Mesendoderm (in vitro differentiated cells): Measurements from ENCODE around the gene NOXA1.
"Not testable (repeated sequence)": the region's sequence is repeated elsewhere in the genome, so short reads cannot be mapped to it uniquely, and the experiment has no call there.

ENCODE experiments used
- DNase-seq: peaks from one replicate; pipeline ENCODE4 v3.0.0; 2013
- H2AK5ac ChIP-seq: 2 replicates; pipeline ENCODE4 v1.6.1; 2013; ENCODE audit warnings: low read length, inconsistent platforms
- H2BK120ac ChIP-seq: 2 replicates; pipeline ENCODE4 v1.6.1; 2013; ENCODE audit warnings: low read depth, mild to moderate bottlenecking, low read length, moderate library complexity, mixed read lengths
- H2BK15ac ChIP-seq: replicated peaks from 2 replicates; pipeline ENCODE4 v1.6.1; 2013; ENCODE audit warnings: low read depth, mild to moderate bottlenecking, moderate library complexity
- H2BK5ac ChIP-seq: 2 replicates; pipeline ENCODE4 v1.6.1; 2013; ENCODE audit warnings: low read length, inconsistent platforms
- H3K18ac ChIP-seq: 2 replicates; pipeline ENCODE4 v1.6.1; 2013; ENCODE audit warnings: mild to moderate bottlenecking, low read length, mixed read lengths
- H3K23ac ChIP-seq: one replicate; pipeline ENCODE4 v1.6.1; 2013; ENCODE audit warnings: low read length
- H3K27ac ChIP-seq: 2 replicates; pipeline ENCODE4 v1.5.1; 2013; ENCODE audit warnings: low read depth, mild to moderate bottlenecking, inconsistent platforms, low read length, moderate library complexity
- H3K27me3 ChIP-seq: 2 replicates; pipeline ENCODE4 v1.6.1; 2013; ENCODE audit warnings: low read length, control low read depth, mild to moderate bottlenecking, inconsistent platforms; ENCODE audit not compliant: insufficient read depth, poor library complexity
- H3K36me3 ChIP-seq: 2 replicates; pipeline ENCODE4 v1.6.1; 2013; ENCODE audit warnings: low read length, inconsistent platforms; ENCODE audit not compliant: control insufficient read depth, insufficient read depth
- H3K4ac ChIP-seq: one replicate; pipeline ENCODE4 v1.6.1; 2013; ENCODE audit warnings: low read depth, mild to moderate bottlenecking, low read length, moderate library complexity
- H3K4me1 ChIP-seq: 2 replicates; pipeline ENCODE4 v1.6.1; 2013; ENCODE audit warnings: low read depth, low read length, inconsistent platforms; ENCODE audit not compliant: control insufficient read depth
- H3K4me2 ChIP-seq: 2 replicates; pipeline ENCODE4 v1.6.1; 2013; ENCODE audit warnings: low read length
- H3K4me3 ChIP-seq: 2 replicates; pipeline ENCODE4 v1.5.1; 2013; ENCODE audit warnings: mild to moderate bottlenecking, low read length
- H3K56ac ChIP-seq: one replicate; pipeline ENCODE4 v1.6.1; 2013; ENCODE audit warnings: low read length
- H3K79me1 ChIP-seq: 2 replicates; pipeline ENCODE4 v1.6.1; 2013; ENCODE audit warnings: low read length, inconsistent platforms
- H3K79me2 ChIP-seq: 2 replicates; pipeline ENCODE4 v1.6.1; 2013; ENCODE audit warnings: mild to moderate bottlenecking, low read length; ENCODE audit not compliant: control insufficient read depth, insufficient read depth
- H3K9ac ChIP-seq: 2 replicates; pipeline ENCODE4 v1.6.1; 2013; ENCODE audit warnings: low read length, inconsistent platforms
- H4K5ac ChIP-seq: one replicate; pipeline ENCODE4 v1.6.1; 2013; ENCODE audit warnings: low read length
- H4K8ac ChIP-seq: one replicate; pipeline ENCODE4 v1.6.1; 2013; ENCODE audit warnings: low read depth, mild to moderate bottlenecking, control low read depth, low read length, moderate library complexity
- WGBS: extraction: QIAGEN DNeasy Blood & Tissue Kit; methylation state at CpG from one replicate; pipeline ENCODE4 v1.1.7; 2013; ENCODE audit warnings: low lambda C conversion rate, missing lambda C conversion rate; ENCODE audit not compliant: insufficient coverage; ENCODE audit errors: extremely low coverage; 5-methylcytosine and 5-hydroxymethylcytosine counted together

The NOXA1 gene

DNA sequence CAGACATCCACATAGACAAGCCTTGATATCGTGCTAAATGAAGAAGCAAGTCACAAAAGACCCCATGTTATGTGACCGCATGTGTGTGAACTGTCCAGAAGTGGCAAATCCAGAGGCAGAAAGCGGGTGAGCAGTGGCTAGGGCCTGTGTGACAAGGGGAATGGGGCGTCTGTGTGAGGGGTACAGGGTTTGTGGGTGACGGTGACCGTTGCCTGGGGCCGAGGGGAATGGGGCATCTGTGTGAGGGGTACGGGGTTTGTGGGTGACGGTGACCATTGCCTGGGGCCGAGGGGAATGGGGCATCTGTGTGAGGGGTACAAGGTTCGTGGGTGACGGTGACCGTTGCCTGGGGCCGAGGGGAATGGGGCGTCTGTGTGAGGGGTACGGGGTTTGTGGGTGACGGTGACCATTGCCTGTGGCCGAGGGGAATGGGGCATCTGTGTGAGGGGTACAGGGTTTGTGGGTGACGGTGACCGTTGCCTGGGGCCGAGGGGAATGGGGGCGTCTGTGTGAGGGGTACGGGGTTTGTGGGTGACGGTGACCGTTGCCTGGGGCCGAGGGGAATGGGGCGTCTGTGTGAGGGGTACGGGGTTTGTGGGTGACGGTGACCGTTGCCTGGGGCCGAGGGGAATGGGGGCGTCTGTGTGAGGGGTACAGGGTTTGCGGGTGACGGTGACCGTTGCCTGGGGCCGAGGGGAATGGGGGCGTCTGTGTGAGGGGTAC, 44.3 kb upstream of the NOXA1 start:
- not testable (repeated sequence) for H3K9ac ChIP-seq, H3K4me3 ChIP-seq, H2BK120ac ChIP-seq, H4K5ac ChIP-seq, H3K4me1 ChIP-seq, H3K23ac ChIP-seq, H3K27ac ChIP-seq, H3K79me2 ChIP-seq, H3K79me1 ChIP-seq, H3K36me3 ChIP-seq, H3K4me2 ChIP-seq, DNase-seq, H2BK15ac ChIP-seq, H2AK5ac ChIP-seq, H3K4ac ChIP-seq, H3K27me3 ChIP-seq, H3K56ac ChIP-seq, H2BK5ac ChIP-seq, H3K18ac ChIP-seq, H4K8ac ChIP-seq
- no CpG with 5 or more reads among the region's 37 CpGs for WGBS

DNA sequence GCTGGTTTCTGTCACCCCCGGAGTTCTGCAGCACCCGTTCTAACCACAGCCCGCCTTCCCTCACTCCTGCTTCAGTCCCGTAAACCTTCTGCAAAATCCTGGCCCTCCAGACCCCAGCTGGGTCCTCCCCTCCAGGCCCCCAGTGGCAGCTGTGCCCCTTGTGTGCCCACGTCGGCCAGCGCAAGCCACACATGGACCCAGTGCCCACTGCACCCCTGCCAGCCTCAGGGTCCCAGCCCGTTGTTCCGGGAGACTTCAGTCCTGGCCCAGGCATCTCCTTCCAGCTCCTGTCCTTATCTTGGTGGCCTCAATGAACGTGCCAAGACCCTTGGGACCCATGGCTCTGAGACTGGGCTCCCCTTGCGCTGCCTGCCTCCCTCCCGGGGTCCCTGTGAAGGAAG, 43.4 kb upstream of the NOXA1 start:
- Histone ChIP-seq H3K36me3 (no peaks in the 10 kb centered on the region), H4K5ac (no peak overlapping the region), H3K56ac (no peak overlapping the region), H3K27ac (no peak overlapping the region), H3K9ac (no peak overlapping the region), H3K79me1 (no peaks in the 10 kb centered on the region), H3K4me3 (no peak overlapping the region), H3K4me1 (no peaks in the 10 kb centered on the region), H3K23ac (no peak overlapping the region), H3K4me2 (no peak overlapping the region), H2BK5ac (no peak overlapping the region), H3K27me3 (no peaks in the 10 kb centered on the region), H2BK15ac (no peak overlapping the region), H2BK120ac (no peak overlapping the region), H2AK5ac (no peak overlapping the region), H3K18ac (no peak overlapping the region), H3K79me2 (no peaks in the 10 kb centered on the region), H4K8ac (no peak overlapping the region), H3K4ac (no peak overlapping the region)
- no CpG with 5 or more reads among the region's 12 CpGs for WGBS
- no peak for DNase-seq

DNA sequence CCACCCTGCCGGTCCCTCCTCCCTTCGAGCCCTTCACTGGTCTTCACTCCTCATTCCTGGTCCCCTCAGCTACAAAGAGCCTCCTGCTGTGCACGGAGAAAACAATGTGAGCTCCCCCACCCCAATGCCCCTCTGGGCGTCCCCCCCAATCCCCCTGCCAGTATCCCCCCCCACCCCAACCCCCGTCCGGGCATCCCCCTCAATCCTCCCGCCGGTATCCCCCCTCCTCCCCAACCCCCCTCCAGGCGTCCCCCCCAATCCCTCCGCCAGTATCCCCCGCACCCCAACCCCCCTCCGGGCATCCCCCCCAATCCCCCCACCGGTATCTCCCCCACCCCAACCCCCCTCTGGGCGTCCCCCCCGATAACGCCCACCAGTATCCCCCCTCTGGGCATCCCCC, 43.0 kb upstream of the NOXA1 start:
- no peaks in the 10 kb centered on the region for H3K79me1 ChIP-seq
- no peak overlapping the region for H4K5ac ChIP-seq
- H3K23ac ChIP-seq: no peak overlapping the region
- no peak overlapping the region for H3K4me2 ChIP-seq
- H3K79me2 ChIP-seq: no peaks in the 10 kb centered on the region
- H3K4ac ChIP-seq: no peak overlapping the region
- H2BK120ac ChIP-seq: no peak overlapping the region
- H3K56ac ChIP-seq: no peak overlapping the region
- H3K27me3 ChIP-seq: no peaks in the 10 kb centered on the region
- no peak overlapping the region for H4K8ac ChIP-seq
- no peak overlapping the region for H2AK5ac ChIP-seq
- no peak overlapping the region for H3K27ac ChIP-seq
- no peaks in the 10 kb centered on the region for H3K4me1 ChIP-seq
- no CpG with 5 or more reads among the region's 16 CpGs for WGBS
- H3K9ac ChIP-seq: no peak overlapping the region
- no peaks in the 10 kb centered on the region for H3K36me3 ChIP-seq
- no peak overlapping the region for H2BK5ac ChIP-seq
- H2BK15ac ChIP-seq: no peak overlapping the region
- no peak overlapping the region for H3K18ac ChIP-seq
- no peak for DNase-seq
- no peak overlapping the region for H3K4me3 ChIP-seq

DNA sequence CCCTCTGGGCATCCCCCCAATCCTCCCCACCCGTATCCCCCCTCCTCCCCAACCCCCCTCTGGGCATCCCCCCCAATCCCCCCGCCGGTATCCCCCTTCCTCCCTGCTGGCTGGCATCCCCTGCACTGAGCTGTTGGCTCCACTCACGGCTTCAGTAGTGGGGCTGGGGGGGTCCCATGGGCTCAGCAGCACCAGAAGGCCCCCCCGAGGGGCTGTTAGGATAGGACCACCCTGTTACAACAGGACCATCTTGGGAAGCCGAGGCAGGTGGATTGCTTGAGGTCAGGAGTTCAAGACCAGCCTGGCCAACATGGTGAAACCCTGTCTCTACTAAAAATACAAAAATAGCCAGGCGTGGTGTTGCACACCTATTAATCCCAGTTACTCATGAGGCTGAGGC, 42.6 kb upstream of the NOXA1 start:
- H4K5ac ChIP-seq: no peak overlapping the region
- H3K79me1 ChIP-seq: no peaks in the 10 kb centered on the region
- no peaks in the 10 kb centered on the region for H3K79me2 ChIP-seq
- H3K23ac ChIP-seq: no peak overlapping the region
- H3K4me2 ChIP-seq: no peak overlapping the region
- no peaks in the 10 kb centered on the region for H3K36me3 ChIP-seq
- no peak overlapping the region for H3K4ac ChIP-seq
- no peak for DNase-seq
- no peak overlapping the region for H4K8ac ChIP-seq
- no peak overlapping the region for H3K4me3 ChIP-seq
- no peaks in the 10 kb centered on the region for H3K27me3 ChIP-seq
- H2AK5ac ChIP-seq: no peak overlapping the region
- H3K9ac ChIP-seq: no peak overlapping the region
- no peak overlapping the region for H3K27ac ChIP-seq
- H2BK120ac ChIP-seq: no peak overlapping the region
- H3K56ac ChIP-seq: no peak overlapping the region
- H2BK15ac ChIP-seq: no peak overlapping the region
- H2BK5ac ChIP-seq: no peak overlapping the region
- H3K18ac ChIP-seq: no peak overlapping the region
- H3K4me1 ChIP-seq: no peaks in the 10 kb centered on the region
- WGBS: no CpG with 5 or more reads among the region's 7 CpGs

DNA sequence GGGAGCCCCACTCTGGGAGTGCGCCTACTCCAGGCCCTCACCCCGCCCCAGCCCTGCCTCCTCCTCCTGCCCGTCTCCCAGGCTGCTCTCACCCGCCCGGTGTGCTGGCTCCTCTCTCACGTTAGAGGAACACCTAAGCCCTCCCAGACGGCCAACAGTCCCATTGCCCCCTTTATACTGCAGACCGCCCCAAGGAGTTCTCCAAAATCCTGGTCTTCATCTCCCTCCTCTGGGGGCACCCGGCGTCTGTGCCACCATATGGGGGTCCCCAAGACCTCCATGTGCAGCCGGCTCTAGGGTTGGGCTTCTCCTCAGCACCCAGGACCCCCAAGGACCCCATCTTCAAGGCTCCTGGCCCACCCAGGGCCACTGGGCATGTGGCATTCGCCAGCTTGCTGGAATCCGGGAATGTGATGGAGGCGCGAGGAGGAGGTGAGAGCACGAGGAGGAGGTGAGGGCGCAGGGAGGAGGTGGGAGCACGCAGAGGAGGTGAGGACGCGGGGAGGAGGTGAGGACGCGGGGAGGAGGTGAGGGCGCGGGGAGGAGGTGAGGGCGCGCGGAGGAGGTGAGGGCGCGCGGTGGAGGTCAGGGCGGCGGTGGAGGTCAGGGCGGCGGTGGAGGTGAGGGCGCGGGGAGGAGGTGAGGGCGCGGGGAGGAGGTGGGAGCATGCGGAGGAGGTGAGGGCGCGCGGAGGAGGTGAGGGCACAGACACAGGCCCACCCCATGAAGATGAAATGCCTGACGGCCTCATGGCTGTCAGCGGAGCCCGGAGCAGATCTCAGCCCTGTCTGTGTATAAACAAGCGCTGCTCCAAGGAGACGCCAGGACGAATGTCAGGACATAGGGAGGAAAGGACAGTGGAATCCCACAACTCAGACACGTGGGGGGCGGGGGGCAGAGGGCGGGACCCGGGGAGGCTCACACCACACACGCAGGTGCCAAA, 41.4 kb upstream of the NOXA1 start:
- Histone ChIP-seq H3K79me1 (no peaks in the 10 kb centered on the region), H3K4me1 (no peaks in the 10 kb centered on the region), H3K4me3 (no peak overlapping the region), H2BK5ac (no peak overlapping the region), H2AK5ac (no peak overlapping the region), H3K23ac (no peak overlapping the region), H3K27ac (no peak overlapping the region), H2BK120ac (no peak overlapping the region), H4K5ac (no peak overlapping the region), H4K8ac (no peak overlapping the region), H3K9ac (no peak overlapping the region), H3K4me2 (no peak overlapping the region), H3K79me2 (no peaks in the 10 kb centered on the region), H3K18ac (no peak overlapping the region), H3K56ac (no peak overlapping the region), H2BK15ac (no peak overlapping the region), H3K4ac (no peak overlapping the region), H3K36me3 (no peaks in the 10 kb centered on the region), H3K27me3 (no peaks in the 10 kb centered on the region)
- no peak for DNase-seq
- WGBS: no CpG with 5 or more reads among the region's 53 CpGs
